WI38 (cell line): ENCODE measurements around the gene TTLL11.

ENCODE experiments used
- H3K4me3 ChIP-seq: 2 replicates; pipeline ENCODE4 v1.5.1; 2011; ENCODE audit warnings: low read depth, mild to moderate bottlenecking, control low read depth, low read length
- CTCF ChIP-seq: IDR thresholded peaks from 2 replicates; pipeline ENCODE4 v1.5.1; 2012; ENCODE audit warnings: low read depth, mild to moderate bottlenecking, control low read depth, low read length

TTLL11 gene

GRCh38 chr9:122059214-122059954 is 33.7 kb downstream of the TTLL11 start:
- no peak for TF ChIP-seq CTCF
- H3K4me3 ChIP-seq, result no peak overlapping the region

GRCh38 chr9:122058709-122059108 is 34.4 kb downstream of the TTLL11 start:
- no peak for TF ChIP-seq CTCF

GRCh38 chr9:122058051-122058450 is 35.1 kb downstream of the TTLL11 start:
- TF ChIP-seq CTCF, result no peak
- H3K4me3 ChIP-seq, result no peak overlapping the region

More at GRCh38 chr9:122058709-122059108, 34.4 kb downstream of the TTLL11 start:
- H3K4me3 ChIP-seq, result no peak overlapping the region

- no peak overlapping the region for H3K4me3 ChIP-seq
- TF ChIP-seq CTCF, result no peak
Measured at GRCh38 chr9:122057211-122057610, 35.9 kb downstream of the TTLL11 start.

- no peak for TF ChIP-seq CTCF
- no peak overlapping the region for H3K4me3 ChIP-seq
Measured at GRCh38 chr9:122056484-122056883, 36.6 kb downstream of the TTLL11 start.

- TF ChIP-seq CTCF, result no peak
Measured at GRCh38 chr9:122055701-122056100, 37.4 kb downstream of the TTLL11 start.

GRCh38 chr9:122053567-122054350 is 39.3 kb downstream of the TTLL11 start:
- TF ChIP-seq CTCF, result no peak
- no peak overlapping the region for H3K4me3 ChIP-seq

More at GRCh38 chr9:122055701-122056100, 37.4 kb downstream of the TTLL11 start:
- no peak overlapping the region for H3K4me3 ChIP-seq
